Measurements from ENCODE around the gene BBOX1. TPM values are rescaled to one million over a fixed set of nuclear protein-coding genes. Genes with fewer than 3 reads are reported as not detected.

The BBOX1 gene
- total RNA-seq, 1 donor from 2014 or later, result 0.90 TPM

- DNase-seq (ENCODE audit: low spot score), result no peak
- H3K36me3 Mint-ChIP-seq (ENCODE audit: low read depth), result peaks cover 7% of the 10 kb centered on the region
- no peak overlapping the region for H3K4me3 Mint-ChIP-seq (ENCODE audit: unreplicated experiment)
- no peak for TF ChIP-seq CTCF (IDR thresholded peaks at IDR 0.05)
- peaks cover 11% of the 10 kb centered on the region for H3K9me3 Mint-ChIP-seq (ENCODE audit: low read depth)
- H3K27me3 Mint-ChIP-seq (ENCODE audit: low read depth), result no peaks in the 10 kb centered on the region
- no peak overlapping the region for H3K27ac Mint-ChIP-seq (ENCODE audit: unreplicated experiment)
- peaks cover 22% of the 10 kb centered on the region for H3K4me1 Mint-ChIP-seq (ENCODE audit: low read depth)
These were observed 34.6 kb downstream of the BBOX1 start for GRCh38 chr11:27075192-27075591.

- H3K36me3 Mint-ChIP-seq (ENCODE audit: low read depth), result peaks cover 7% of the 10 kb centered on the region
- DNase-seq (ENCODE audit: low spot score), result no peak
- no peak overlapping the region for H3K27ac Mint-ChIP-seq (ENCODE audit: unreplicated experiment)
- no peaks in the 10 kb centered on the region for H3K27me3 Mint-ChIP-seq (ENCODE audit: low read depth)
- peaks cover 11% of the 10 kb centered on the region for H3K9me3 Mint-ChIP-seq (ENCODE audit: low read depth)
- peaks cover 22% of the 10 kb centered on the region for H3K4me1 Mint-ChIP-seq (ENCODE audit: low read depth)
- H3K4me3 Mint-ChIP-seq (ENCODE audit: unreplicated experiment), result no peak overlapping the region
- TF ChIP-seq CTCF (IDR thresholded peaks at IDR 0.05), result no peak
These were observed 35.0 kb downstream of the BBOX1 start for GRCh38 chr11:27075655-27076054.

GRCh38 chr11:27076121-27076589 lies 35.5 kb downstream of the BBOX1 start:
- Mint-ChIP-seq H3K4me1 (ENCODE audit: low read depth) (peaks cover 22% of the 10 kb centered on the region), H3K9me3 (ENCODE audit: low read depth) (peaks cover 11% of the 10 kb centered on the region), H3K4me3 (ENCODE audit: unreplicated experiment) (no peak overlapping the region), H3K27ac (ENCODE audit: unreplicated experiment) (no peak overlapping the region), H3K36me3 (ENCODE audit: low read depth) (peaks cover 7% of the 10 kb centered on the region), H3K27me3 (ENCODE audit: low read depth) (no peaks in the 10 kb centered on the region)
- TF ChIP-seq CTCF (IDR thresholded peaks at IDR 0.05), result no peak
- no peak for DNase-seq (ENCODE audit: low spot score)

- H3K36me3 Mint-ChIP-seq (ENCODE audit: low read depth), result peaks cover 1% of the 10 kb centered on the region
- DNase-seq (ENCODE audit: low spot score), result no peak
- peaks cover 3% of the 10 kb centered on the region for H3K9me3 Mint-ChIP-seq (ENCODE audit: low read depth)
- TF ChIP-seq CTCF (IDR thresholded peaks at IDR 0.05), result no peak
- H3K27ac Mint-ChIP-seq (ENCODE audit: unreplicated experiment), result no peak overlapping the region
- peaks cover 32% of the 10 kb centered on the region for H3K4me1 Mint-ChIP-seq (ENCODE audit: low read depth)
- H3K4me3 Mint-ChIP-seq (ENCODE audit: unreplicated experiment), result no peak overlapping the region
- H3K27me3 Mint-ChIP-seq (ENCODE audit: low read depth), result no peaks in the 10 kb centered on the region
These were observed 40.4 kb downstream of the BBOX1 start for GRCh38 chr11:27081056-27081455.

GRCh38 chr11:27083241-27083640 lies 42.6 kb downstream of the BBOX1 start:
- no peak for DNase-seq (ENCODE audit: low spot score)
- H3K9me3 Mint-ChIP-seq (ENCODE audit: low read depth), result peaks cover 6% of the 10 kb centered on the region
- no peak overlapping the region for H3K27ac Mint-ChIP-seq (ENCODE audit: unreplicated experiment)
- TF ChIP-seq CTCF (IDR thresholded peaks at IDR 0.05), result no peak
- H3K4me3 Mint-ChIP-seq (ENCODE audit: unreplicated experiment), result no peak overlapping the region
- peaks cover 1% of the 10 kb centered on the region for H3K36me3 Mint-ChIP-seq (ENCODE audit: low read depth)
- H3K27me3 Mint-ChIP-seq (ENCODE audit: low read depth), result no peaks in the 10 kb centered on the region
- peaks cover 48% of the 10 kb centered on the region for H3K4me1 Mint-ChIP-seq (ENCODE audit: low read depth)

All from chondrocyte (in vitro differentiated cells).